Endothelial cell of umbilical vein (primary cell): ENCODE data around the gene SERPINI1. TPM values are rescaled to one million over a fixed set of nuclear protein-coding genes. Genes with fewer than 3 reads are reported as not detected.

Experiments
- BruUV-seq: library from RNA; stranded (reverse); fragments of 400-500 nt; replicated peaks from 2 replicates; lab custom pipeline; 2021; lab: Mats Ljungman, UMichigan
- CTCF ChIA-PET: fragments of 300-600, 350-600 bp; sonication (Branson Sonifier 250); formaldehyde crosslinking; loops from one replicate; lab custom pipeline; 2021; ENCODE audit warnings: antibody characterized with exemption, inconsistent platforms; lab: Charles Lee
- POLR2A ChIA-PET: fragments of 300-600, 350-600 bp; sonication (Branson Sonifier 250); formaldehyde crosslinking; loops from one replicate; lab custom pipeline; 2021; ENCODE audit warnings: antibody characterized with exemption, inconsistent platforms; lab: Charles Lee
- DNase-seq: peaks from one replicate; pipeline ENCODE4 v3.0.0-alpha.2; 2011; ENCODE audit warnings: low read depth, low spot score
- FAIRE-seq: peaks from 2 replicates; lab custom pipeline; 2011; peaks lifted over from hg19 to GRCh38; lab: Jason Lieb, UNC
- H2AFZ ChIP-seq: 2 replicates; pipeline ENCODE4 v1.6.0; 2012; ENCODE audit warnings: low read depth, low read length, control low read depth, inconsistent platforms
- H3K27ac ChIP-seq: 2 replicates; pipeline ENCODE4 v1.5.1; 2011; ENCODE audit warnings: low read depth, mild to moderate bottlenecking, control low read depth, low read length, moderate library complexity; ENCODE audit not compliant: insufficient read depth
- H3K27me3 ChIP-seq, 2 experiments: 2 replicates each; pipeline versions ENCODE4 v1.6.0 to v1.6.1; 2011; ENCODE audit warnings: low read length in 2 of 2, mixed read lengths in 1 of 2; ENCODE audit not compliant: control insufficient read depth in 2 of 2, insufficient read depth in 2 of 2
- H3K36me3 ChIP-seq, 2 experiments: 2 replicates in 1 of 2; 3 replicates in 1 of 2; pipeline ENCODE4 v1.5.1; 2011; ENCODE audit warnings: low read length in 2 of 2, mild to moderate bottlenecking in 1 of 2, moderate library complexity in 1 of 2; ENCODE audit not compliant: control insufficient read depth in 2 of 2, insufficient read depth in 2 of 2; ENCODE audit errors: extremely low read depth in 1 of 2
- H3K4me1 ChIP-seq: 3 replicates; pipeline ENCODE4 v1.5.1; 2011; ENCODE audit warnings: mild to moderate bottlenecking, low read length; ENCODE audit not compliant: control insufficient read depth, insufficient read depth; ENCODE audit errors: extremely low read depth
- H3K4me2 ChIP-seq: 2 replicates; pipeline ENCODE4 v1.6.1; 2011; ENCODE audit warnings: low read length, control low read depth, mixed read lengths; ENCODE audit not compliant: insufficient read depth
- H3K4me3 ChIP-seq, 3 experiments: fragments of 200-600 bp in 1 of 3; sonication (generic), shearing (Covaris generic) in 1 of 3; replicated peaks in 1 of 3; 2 replicates each; pipeline ENCODE4 v1.5.1; 2011 to 2016; ENCODE audit warnings: control low read depth in 3 of 3, low read length in 3 of 3, mild to moderate bottlenecking in 2 of 3, inconsistent platforms in 1 of 3, low read depth in 1 of 3, moderate library complexity in 1 of 3; ENCODE audit not compliant: insufficient read depth in 1 of 3
- H3K79me2 ChIP-seq: 2 replicates; pipeline ENCODE4 v1.6.0; 2012; ENCODE audit warnings: low read length, inconsistent platforms; ENCODE audit not compliant: control insufficient read depth, insufficient read depth
- H3K9ac ChIP-seq: replicated peaks from 2 replicates; pipeline ENCODE3; 2011; ENCODE audit warnings: low read length, control low read depth; ENCODE audit not compliant: insufficient read depth; ENCODE audit errors: extremely low read depth
- H3K9me1 ChIP-seq: replicated peaks from 3 replicates; pipeline ENCODE4 v1.6.0; 2011; ENCODE audit warnings: mild to moderate bottlenecking, low read length; ENCODE audit not compliant: control insufficient read depth, insufficient read depth; ENCODE audit errors: extremely low read depth
- H3K9me3 ChIP-seq: replicated peaks from 2 replicates; pipeline ENCODE4 v1.5.1; 2012; ENCODE audit warnings: low read length, inconsistent platforms; ENCODE audit not compliant: control insufficient read depth, insufficient read depth
- H4K20me1 ChIP-seq: replicated peaks from 2 replicates; pipeline ENCODE3; 2011; ENCODE audit warnings: mild to moderate bottlenecking, low read length; ENCODE audit not compliant: control insufficient read depth, insufficient read depth; ENCODE audit errors: extremely low read depth
- EZH2 ChIP-seq: IDR thresholded peaks from 2 replicates; pipeline ENCODE4 v1.6.1; 2012; ENCODE audit warnings: borderline replicate concordance, low read depth, mild to moderate bottlenecking, moderate library complexity, low read length, inconsistent platforms; ENCODE audit not compliant: severe bottlenecking
- FOS ChIP-seq: IDR thresholded peaks from 2 replicates; pipeline ENCODE4 v1.6.1; 2011; ENCODE audit warnings: mild to moderate bottlenecking, low read length, moderate library complexity, borderline replicate concordance; ENCODE audit not compliant: insufficient read depth
- GATA2 ChIP-seq: IDR thresholded peaks from 2 replicates; pipeline ENCODE4 v1.7.0; 2011; ENCODE audit warnings: low read depth, mild to moderate bottlenecking, moderate library complexity, mixed read lengths, low read length; ENCODE audit not compliant: insufficient read length, insufficient read depth
- JUN ChIP-seq: IDR thresholded peaks from 2 replicates; pipeline ENCODE4 v1.6.1; 2011; ENCODE audit warnings: borderline replicate concordance, low read depth; ENCODE audit not compliant: insufficient read length, insufficient read depth
- MAX ChIP-seq: IDR thresholded peaks from 2 replicates; pipeline ENCODE4 v1.6.1; 2011; ENCODE audit not compliant: insufficient read depth, insufficient read length
- MYC ChIP-seq: IDR thresholded peaks from one replicate; pipeline ENCODE4 v1.6.1; 2011; ENCODE audit warnings: mild to moderate bottlenecking, low read depth, low read length
- POLR2A ChIP-seq: IDR thresholded peaks from 2 replicates; pipeline ENCODE4 v1.6.1; 2012; ENCODE audit warnings: low read depth, mild to moderate bottlenecking, control low read depth, low read length
- POLR2AphosphoS5 ChIP-seq: IDR thresholded peaks from 2 replicates; pipeline ENCODE4 v1.6.1; 2012; ENCODE audit warnings: low read depth, mild to moderate bottlenecking, control low read depth, low read length, moderate library complexity; ENCODE audit not compliant: insufficient read depth
- dilution Hi-C: fragments of 300-500 bp; cut with MboI; formaldehyde crosslinking; loops from one replicate; pipeline ENCODE4 v1.15.0; 2019; ENCODE audit warnings: low sequenced_read_pairs; ENCODE audit not compliant: extremely low pct_ligation_motif_present
- intact Hi-C: fragments of 100-400 bp; cut with micrococcal nuclease; formaldehyde crosslinking; loops from one replicate; pipeline ENCODE4 v1.10.0; 2022
- polyA plus RNA-seq, 4 experiments: library from polyadenylated mRNA; depleted of rRNA in 3 of 4; stranded (reverse) in 3 of 4; unstranded in 1 of 4; fragments of >200 nt; gene quantifications; 2 replicates each; pipeline versions ENCODE4 v1.2.1 to v1.2.3, GENCODE V29; 2011 to 2012; ENCODE audit warnings: missing spikeins in 1 of 4
- total RNA-seq: library from RNA; stranded (reverse); gene quantifications from 2 replicates; pipeline ENCODE4 v1.2.3, GENCODE V29; 2021
- TF ChIP-seq, protein P1 (sequence below), 2 donors: IDR thresholded peaks; 1 replicate in 1 of 2; 2 replicates in 1 of 2; pipeline ENCODE4 v1.5.1; 2011; ENCODE audit warnings: low read length in 2 of 2, mild to moderate bottlenecking in 2 of 2, moderate library complexity in 2 of 2, control low read depth in 1 of 2, inconsistent platforms in 1 of 2, low read depth in 1 of 2; ENCODE audit not compliant: insufficient read depth in 1 of 2; ENCODE audit errors: extremely low read depth in 1 of 2

SERPINI1 gene
- total and polyA plus RNA-seq, 2 donors (not counting 3 experiments of a cell fraction or from before 2014, with no cell fraction given): 0.22 to 0.28 TPM

DNA sequence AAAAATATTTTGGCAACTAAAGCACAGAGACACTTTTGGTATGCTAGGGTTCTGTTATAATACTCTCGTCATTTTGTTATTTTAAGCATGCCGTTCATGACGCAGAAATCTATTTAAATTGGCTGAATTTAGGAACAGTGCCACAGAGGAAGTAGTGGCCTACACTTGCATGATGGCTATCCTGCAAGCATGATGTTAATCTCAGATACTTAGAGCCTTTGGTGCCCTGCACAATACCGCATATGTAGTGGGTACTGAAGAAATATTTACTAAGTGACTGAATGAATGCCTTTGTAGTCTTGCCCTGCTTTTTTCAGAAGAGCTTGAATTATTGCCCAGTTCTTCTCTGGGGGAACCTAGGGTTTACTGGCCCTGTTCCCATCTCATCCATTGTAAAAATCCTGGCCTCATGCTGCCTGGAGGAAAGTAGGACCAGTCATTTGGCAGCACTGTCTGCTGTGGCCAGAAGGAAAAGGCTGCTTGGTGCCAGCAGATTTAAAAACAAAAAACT, 79.0 kb downstream of the SERPINI1 start:
- Histone ChIP-seq H3K36me3 (no peaks in the 10 kb centered on the region), H3K27ac (no peak overlapping the region)
- POLR2A ChIA-PET: no interaction called here

More for the DNA sequence above, 79.0 kb downstream of the SERPINI1 start:
- intact Hi-C loops: no loop called here
- TF ChIP-seq MYC: no peak
- TF ChIP-seq JUN: no peak
- TF ChIP-seq MAX: no peak
- TF ChIP-seq EZH2: no peak
- TF ChIP-seq GATA2: no peak
- no peak for TF ChIP-seq POLR2AphosphoS5
- TF ChIP-seq FOS: no peak
- TF ChIP-seq POLR2A: no peak
- TF ChIP-seq, protein P1, sequence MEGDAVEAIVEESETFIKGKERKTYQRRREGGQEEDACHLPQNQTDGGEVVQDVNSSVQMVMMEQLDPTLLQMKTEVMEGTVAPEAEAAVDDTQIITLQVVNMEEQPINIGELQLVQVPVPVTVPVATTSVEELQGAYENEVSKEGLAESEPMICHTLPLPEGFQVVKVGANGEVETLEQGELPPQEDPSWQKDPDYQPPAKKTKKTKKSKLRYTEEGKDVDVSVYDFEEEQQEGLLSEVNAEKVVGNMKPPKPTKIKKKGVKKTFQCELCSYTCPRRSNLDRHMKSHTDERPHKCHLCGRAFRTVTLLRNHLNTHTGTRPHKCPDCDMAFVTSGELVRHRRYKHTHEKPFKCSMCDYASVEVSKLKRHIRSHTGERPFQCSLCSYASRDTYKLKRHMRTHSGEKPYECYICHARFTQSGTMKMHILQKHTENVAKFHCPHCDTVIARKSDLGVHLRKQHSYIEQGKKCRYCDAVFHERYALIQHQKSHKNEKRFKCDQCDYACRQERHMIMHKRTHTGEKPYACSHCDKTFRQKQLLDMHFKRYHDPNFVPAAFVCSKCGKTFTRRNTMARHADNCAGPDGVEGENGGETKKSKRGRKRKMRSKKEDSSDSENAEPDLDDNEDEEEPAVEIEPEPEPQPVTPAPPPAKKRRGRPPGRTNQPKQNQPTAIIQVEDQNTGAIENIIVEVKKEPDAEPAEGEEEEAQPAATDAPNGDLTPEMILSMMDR (IDR thresholded peaks at IDR 0.05; ENCODE audit: extremely low read depth in 1 of 2, insufficient read depth in 1 of 2, low read depth in 1 of 2, low read length in 2 of 2): no peak
- no peaks in the 10 kb centered on the region for H4K20me1 ChIP-seq
- CTCF ChIA-PET: no interaction called here
- no peaks in the 10 kb centered on the region for H3K27me3 ChIP-seq
- H3K4me3 ChIP-seq: no peak overlapping the region
- H3K4me1 ChIP-seq: no peaks in the 10 kb centered on the region
- no peak overlapping the region for H3K9ac ChIP-seq
- no peak overlapping the region for H3K4me2 ChIP-seq
- BruUV-seq: no TSS peak
- H3K79me2 ChIP-seq: no peaks in the 10 kb centered on the region
- H2AFZ ChIP-seq: no peak overlapping the region
- dilution Hi-C loops: no loop called here
- FAIRE-seq: no peak
- no peaks in the 10 kb centered on the region for H3K9me1 ChIP-seq
- DNase-seq: no peak
- no peaks in the 10 kb centered on the region for H3K9me3 ChIP-seq
